Measurements from ENCODE around the gene RPL21.

RPL21 gene

DNA sequence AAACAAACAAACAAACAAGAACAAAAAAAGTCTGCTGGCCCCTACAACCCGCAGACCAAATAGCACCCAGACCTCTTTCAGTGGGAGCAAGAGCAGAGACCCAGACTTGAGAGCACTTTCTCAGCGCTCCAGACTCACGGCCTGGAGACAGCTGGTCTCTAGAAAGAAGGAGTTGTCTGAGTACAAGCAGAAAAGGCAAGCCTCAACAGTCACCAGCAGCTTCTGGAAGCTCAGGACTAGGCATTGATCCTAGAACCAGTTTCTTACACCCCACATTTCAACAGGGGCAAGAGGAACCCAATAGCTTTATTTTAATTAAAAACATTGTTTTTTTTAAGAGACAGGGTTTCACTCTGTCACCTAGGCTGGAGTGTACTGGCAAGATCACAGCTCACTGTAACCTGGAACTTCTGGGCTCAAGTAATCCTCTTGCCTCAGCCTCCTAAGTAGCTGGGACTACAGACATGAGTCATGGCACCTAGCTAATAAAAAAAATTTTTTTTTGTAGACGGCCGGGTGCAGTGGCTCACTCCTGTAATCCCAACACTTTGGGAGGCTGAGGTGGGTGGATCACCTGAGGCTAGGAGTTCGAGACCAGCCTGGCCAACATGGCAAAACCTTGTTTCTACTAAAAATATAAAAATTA, 49.7 kb downstream of the RPL21 start:
- Histone ChIP-seq H3K27me3 (ENCODE audit: insufficient read depth, low read length) (peaks cover 47% of the 10 kb centered on the region), H3K4me3 (ENCODE audit: low read depth, low read length) (no peak overlapping the region), H3K79me2 (ENCODE audit: control insufficient read depth, insufficient read depth, low read length, unreplicated experiment) (no peaks in the 10 kb centered on the region), H3K27ac (ENCODE audit: low read depth, low read length) (no peak overlapping the region), H2AFZ (ENCODE audit: low read length, unreplicated experiment) (no peak overlapping the region), H3K4me1 (ENCODE audit: control insufficient read depth, insufficient read depth, low read length, unreplicated experiment) (no peaks in the 10 kb centered on the region), H3K36me3 (ENCODE audit: insufficient read depth, low read length) (no peaks in the 10 kb centered on the region)

DNA sequence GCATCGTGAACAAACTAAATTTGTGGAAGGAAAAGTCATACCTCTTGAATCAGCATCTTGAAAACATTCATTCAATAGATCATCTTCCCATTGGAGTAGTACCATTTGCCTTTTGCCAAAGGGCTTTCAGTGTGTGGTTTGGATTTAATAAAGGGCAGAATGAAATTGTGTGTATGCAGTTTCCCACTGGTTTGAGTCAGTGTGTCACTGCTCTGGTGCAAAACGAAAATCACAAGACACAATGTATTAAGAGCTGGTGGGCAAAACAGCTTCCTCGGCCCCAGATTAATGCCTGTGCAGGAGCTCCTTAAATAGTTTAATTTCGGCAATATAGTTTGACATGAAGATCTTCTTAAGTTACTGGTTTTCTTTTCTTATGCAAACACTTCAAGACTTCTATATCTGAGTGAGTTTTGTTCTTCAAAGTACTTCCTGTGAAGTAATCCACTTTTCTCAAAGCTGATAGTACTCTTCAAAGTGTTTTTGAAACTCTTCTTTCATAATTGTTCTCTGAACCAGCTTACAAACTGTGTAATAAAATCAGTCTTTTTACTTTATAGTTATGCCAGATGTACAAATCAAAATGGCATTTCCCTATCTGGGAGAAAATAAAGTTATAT, 51.4 kb downstream of the RPL21 start:
- H2AFZ ChIP-seq (ENCODE audit: low read length, unreplicated experiment) = no peak overlapping the region
- no peaks in the 10 kb centered on the region for H3K79me2 ChIP-seq (ENCODE audit: control insufficient read depth, insufficient read depth, low read length, unreplicated experiment)
- no peak overlapping the region for H3K4me3 ChIP-seq (ENCODE audit: low read depth, low read length)
- no peaks in the 10 kb centered on the region for H3K36me3 ChIP-seq (ENCODE audit: insufficient read depth, low read length)
- no peaks in the 10 kb centered on the region for H3K4me1 ChIP-seq (ENCODE audit: control insufficient read depth, insufficient read depth, low read length, unreplicated experiment)
- peaks cover 31% of the 10 kb centered on the region for H3K27me3 ChIP-seq (ENCODE audit: insufficient read depth, low read length)
- H3K27ac ChIP-seq (ENCODE audit: low read depth, low read length) = no peak overlapping the region

DNA sequence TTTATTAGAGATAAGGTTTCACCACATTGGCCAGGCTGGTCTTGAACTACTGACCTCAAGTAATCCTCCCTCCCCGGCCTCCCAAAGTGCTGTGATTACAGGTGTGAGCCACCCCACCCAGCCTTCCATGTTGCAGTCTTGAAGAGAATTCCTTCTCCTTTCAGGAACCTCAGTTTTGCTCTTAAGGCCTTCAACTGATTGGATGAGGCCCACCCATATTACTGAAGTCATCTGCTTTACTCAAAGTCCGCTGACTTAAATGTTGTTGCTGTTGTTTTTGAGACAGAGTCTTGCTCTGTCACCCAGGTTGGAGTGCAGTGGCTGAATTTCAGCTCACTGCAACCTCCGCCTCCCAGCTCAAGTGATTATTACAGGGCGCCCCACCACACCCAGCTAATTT, 52.7 kb downstream of the RPL21 start:
- Histone ChIP-seq H3K27me3 (ENCODE audit: insufficient read depth, low read length) (peaks cover 17% of the 10 kb centered on the region), H3K27ac (ENCODE audit: low read depth, low read length) (no peak overlapping the region), H3K4me1 (ENCODE audit: control insufficient read depth, insufficient read depth, low read length, unreplicated experiment) (no peaks in the 10 kb centered on the region), H3K4me3 (ENCODE audit: low read depth, low read length) (no peak overlapping the region), H3K36me3 (ENCODE audit: insufficient read depth, low read length) (no peaks in the 10 kb centered on the region), H2AFZ (ENCODE audit: low read length, unreplicated experiment) (no peak overlapping the region), H3K79me2 (ENCODE audit: control insufficient read depth, insufficient read depth, low read length, unreplicated experiment) (no peaks in the 10 kb centered on the region)

DNA sequence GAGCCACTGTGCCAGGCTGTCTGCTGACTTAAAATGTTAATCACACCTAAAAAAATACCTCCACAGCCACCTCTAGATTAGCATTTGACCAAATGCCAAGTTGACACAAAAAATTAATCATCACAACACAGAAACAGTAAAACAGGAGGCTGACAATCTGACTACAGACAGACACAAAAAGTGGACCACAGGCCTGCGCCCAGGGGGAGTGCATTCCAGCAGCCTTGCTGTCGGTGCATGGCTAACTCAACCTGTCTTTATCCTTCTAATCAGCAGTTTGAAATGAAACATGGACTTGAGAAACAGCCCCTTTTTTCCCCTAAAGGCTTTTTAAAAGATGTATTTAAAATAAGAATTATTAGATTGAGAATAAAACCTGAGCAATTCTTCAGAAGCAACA, 53.3 kb downstream of the RPL21 start:
- no peaks in the 10 kb centered on the region for H3K4me1 ChIP-seq (ENCODE audit: control insufficient read depth, insufficient read depth, low read length, unreplicated experiment)
- H3K4me3 ChIP-seq (ENCODE audit: low read depth, low read length) = no peak overlapping the region
- no peak overlapping the region for H3K27ac ChIP-seq (ENCODE audit: low read depth, low read length)

More for the DNA sequence above, 53.3 kb downstream of the RPL21 start:
- no peak overlapping the region for H2AFZ ChIP-seq (ENCODE audit: low read length, unreplicated experiment)
- H3K27me3 ChIP-seq (ENCODE audit: insufficient read depth, low read length) = peaks cover 12% of the 10 kb centered on the region
- H3K79me2 ChIP-seq (ENCODE audit: control insufficient read depth, insufficient read depth, low read length, unreplicated experiment) = no peaks in the 10 kb centered on the region
- no peaks in the 10 kb centered on the region for H3K36me3 ChIP-seq (ENCODE audit: insufficient read depth, low read length)
